HepG2 (cell line): Measurements from ENCODE around the gene ATRIP. TPM values are rescaled to one million over a fixed set of nuclear protein-coding genes. Genes with fewer than 3 reads are reported as not detected.

Experiments
- AHDC1 ChIP-seq: sonication (generic); formaldehyde crosslinking; IDR thresholded peaks from 2 replicates; pipeline ENCODE4 v1.5.1; 2020; ENCODE audit warnings: mild to moderate bottlenecking, missing genetic modification reagents, borderline replicate concordance
- ETS1 ChIP-seq: sonication (generic); formaldehyde crosslinking; IDR thresholded peaks from 2 replicates; pipeline ENCODE4 v1.4.0; 2020; ENCODE audit warnings: missing genetic modification reagents
- NR2F1 ChIP-seq, 2 experiments: fragments of 450-650 bp in 1 of 2; formaldehyde crosslinking in 1 of 2; IDR thresholded peaks; 2 replicates each; pipeline versions ENCODE4 v1.5.0 to v1.6.1; 2016 to 2020; ENCODE audit warnings: mild to moderate bottlenecking in 1 of 2, missing compliant biosample characterization in 1 of 2, missing genetic modification reagents in 1 of 2, moderate library complexity in 1 of 2
- TFDP2 ChIP-seq: sonication (generic); formaldehyde crosslinking; IDR thresholded peaks from 2 replicates; pipeline ENCODE4 v1.4.0; 2020; ENCODE audit warnings: missing genetic modification reagents
- ZBTB43 ChIP-seq: sonication (generic); formaldehyde crosslinking; conservative IDR thresholded peaks from 2 replicates; pipeline ENCODE4 v1.4.0; 2020; ENCODE audit warnings: missing genetic modification reagents
- ZNF143 ChIP-seq: sonication (generic); formaldehyde crosslinking; IDR thresholded peaks from 2 replicates; pipeline ENCODE4 v1.4.0; 2020; ENCODE audit warnings: missing genetic modification reagents
- ZNF431 ChIP-seq: sonication (generic); formaldehyde crosslinking; IDR thresholded peaks from 2 replicates; pipeline ENCODE4 v1.9.0; 2022; ENCODE audit warnings: missing genetic modification reagents, low read depth, mild to moderate bottlenecking, borderline replicate concordance
- ZNF501 ChIP-seq: sonication (generic); formaldehyde crosslinking; IDR thresholded peaks from 2 replicates; pipeline ENCODE4 v1.5.1; 2020; ENCODE audit warnings: mild to moderate bottlenecking, moderate library complexity, missing genetic modification reagents
- ZNF646 ChIP-seq: sonication (generic); formaldehyde crosslinking; IDR thresholded peaks from 2 replicates; pipeline ENCODE4 v1.9.0; 2021; ENCODE audit warnings: mild to moderate bottlenecking, missing genetic modification reagents
- ZNF740 ChIP-seq: sonication (generic); formaldehyde crosslinking; IDR thresholded peaks from 2 replicates; pipeline ENCODE4 v1.4.0; 2020; ENCODE audit warnings: missing genetic modification reagents
- ZSCAN20 ChIP-seq: sonication (generic); formaldehyde crosslinking; IDR thresholded peaks from 2 replicates; pipeline ENCODE4 v1.4.0; 2020; ENCODE audit warnings: missing genetic modification reagents, mild to moderate bottlenecking, borderline replicate concordance
- polyA plus RNA-seq, 8 experiments: library from polyadenylated mRNA; depleted of rRNA in 3 of 8; stranded (reverse) in 7 of 8; unstranded in 1 of 8; fragments of >200 nt; fragmentation: Illumina TruSeq in 4 of 8; extraction: Trizol in 4 of 8; gene quantifications; 2 replicates each; pipeline versions ENCODE4 v1.2.1 to v1.2.3, GENCODE V29; 2011 to 2016; ENCODE audit warnings: low read depth in 4 of 8, missing spikeins in 1 of 8, mixed read lengths in 1 of 8; ENCODE audit not compliant: insufficient read depth in 1 of 8
- total RNA-seq, 5 experiments: library from RNA; depleted of rRNA; stranded (reverse); fragments of >200 nt; fragmentation: Illumina TruSeq; extraction: Trizol; gene quantifications; 2 replicates each; pipeline ENCODE4 v1.2.3, GENCODE V29; 2016; ENCODE audit warnings: low read depth in 1 of 5

ATRIP gene
- total and polyA plus RNA-seq, 2 of the 13 experiments (the other 11 are each of a cell fraction or from before 2014, with no cell fraction given), result 5.1 to 12.5 TPM

GRCh38 chr3:48428088-48428571 is 18.4 kb upstream of the ATRIP start (continued):
- TF ChIP-seq ZNF646 (CRISPR knock-in tag) (no peak), TFDP2 (CRISPR knock-in tag) (no peak), AHDC1 (0 out of 2 replicates have a peak, but pooled peaks have one; percentile 32), ZNF740 (CRISPR knock-in tag) (peak; percentile 14; the same call in 1 of the 2 replicates), ZSCAN20 (CRISPR knock-in tag) (0 out of 2 replicates have a peak, but pooled peaks have one; percentile 40), NR2F1 (CRISPR knock-in tag; IDR thresholded peaks at IDR 0.05) (no peak), ZNF501 (no peak), ZNF143 (CRISPR knock-in tag) (no peak), ZBTB43 (peak; percentile 41; the same call in 1 of the 2 replicates), ETS1 (CRISPR knock-in tag) (no peak), ZNF431 (CRISPR knock-in tag) (0 out of 2 replicates have a peak, but pooled peaks have one; percentile 3)
